Lower leg skin (tissue), 4 donors: Measurements from ENCODE around the gene CFAP54. TPM values are rescaled to one million over a fixed set of nuclear protein-coding genes. Genes with fewer than 3 reads are reported as not detected.

Source experiments
- DNase-seq, 2 donors: peaks; one replicate each; pipeline ENCODE4 v3.0.0-alpha.2; 2019; ENCODE audit warnings: low spot score in 2 of 2
- H3K4me3 ChIP-seq: fragments of 200-600 bp; sonication (generic); 2 replicates; pipeline ENCODE4 v1.5.1; 2017; ENCODE audit warnings: mild to moderate bottlenecking, low read depth; ENCODE audit not compliant: poor library complexity, severe bottlenecking
- POLR2A ChIP-seq, 2 donors: fragments of 450-650 bp; IDR thresholded peaks; one replicate each; pipeline ENCODE4 v1.6.1; 2016 to 2017; ENCODE audit warnings: antibody characterized with exemption in 2 of 2, mild to moderate bottlenecking in 1 of 2, moderate library complexity in 1 of 2
- WGBS, 2 donors: methylation state at CpG; one replicate each; pipeline ENCODE4 v1.1.5; 2018; 5-methylcytosine and 5-hydroxymethylcytosine counted together
- intact Hi-C: fragments of 100-400 bp; cut with DNase I; formaldehyde crosslinking; loops from one replicate; pipeline ENCODE4 v1.15.0; 2023; ENCODE audit warnings: low total_unique reads
- total RNA-seq, 4 donors: library from RNA; depleted of rRNA; stranded (reverse); fragments of >200 nt; gene quantifications; one replicate each; pipeline ENCODE4 v1.1.0, GENCODE V29; 2016
- TF ChIP-seq, protein P1 (sequence below), 3 donors: fragments of 450-650 bp; IDR thresholded peaks; one replicate each; pipeline ENCODE4 v1.5.1; 2016; ENCODE audit warnings: antibody characterized with exemption in 3 of 3, mild to moderate bottlenecking in 3 of 3, moderate library complexity in 2 of 3

The CFAP54 gene
- total RNA-seq, 4 donors from 2014 or later = 0.04 to 0.59 TPM; not detected in 2

GRCh38 chr12:96677363-96677762, 188.0 kb downstream of the CFAP54 start:
- DNase-seq = no peak
- TF ChIP-seq, protein P1, sequence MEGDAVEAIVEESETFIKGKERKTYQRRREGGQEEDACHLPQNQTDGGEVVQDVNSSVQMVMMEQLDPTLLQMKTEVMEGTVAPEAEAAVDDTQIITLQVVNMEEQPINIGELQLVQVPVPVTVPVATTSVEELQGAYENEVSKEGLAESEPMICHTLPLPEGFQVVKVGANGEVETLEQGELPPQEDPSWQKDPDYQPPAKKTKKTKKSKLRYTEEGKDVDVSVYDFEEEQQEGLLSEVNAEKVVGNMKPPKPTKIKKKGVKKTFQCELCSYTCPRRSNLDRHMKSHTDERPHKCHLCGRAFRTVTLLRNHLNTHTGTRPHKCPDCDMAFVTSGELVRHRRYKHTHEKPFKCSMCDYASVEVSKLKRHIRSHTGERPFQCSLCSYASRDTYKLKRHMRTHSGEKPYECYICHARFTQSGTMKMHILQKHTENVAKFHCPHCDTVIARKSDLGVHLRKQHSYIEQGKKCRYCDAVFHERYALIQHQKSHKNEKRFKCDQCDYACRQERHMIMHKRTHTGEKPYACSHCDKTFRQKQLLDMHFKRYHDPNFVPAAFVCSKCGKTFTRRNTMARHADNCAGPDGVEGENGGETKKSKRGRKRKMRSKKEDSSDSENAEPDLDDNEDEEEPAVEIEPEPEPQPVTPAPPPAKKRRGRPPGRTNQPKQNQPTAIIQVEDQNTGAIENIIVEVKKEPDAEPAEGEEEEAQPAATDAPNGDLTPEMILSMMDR (IDR thresholded peaks at IDR 0.05) = no peak
- no peak for TF ChIP-seq POLR2A (IDR thresholded peaks at IDR 0.05)
- H3K4me3 ChIP-seq = no peak overlapping the region
- intact Hi-C loops = no loop called here
- 79 to 89% methylated on average over 1 of the region's 1 CpG for WGBS, 2 donors

GRCh38 chr12:96687719-96688118, 198.3 kb downstream of the CFAP54 start:
- no peak overlapping the region for H3K4me3 ChIP-seq
- 36 to 37% methylated on average over 4 of the region's 4 CpGs for WGBS, 2 donors
- intact Hi-C loops = loop anchor here (5.0 kb wide), 1 partner anchor 1095 kb away; no protein-coding TSS in a partner anchor
- no peak for TF ChIP-seq POLR2A (IDR thresholded peaks at IDR 0.05)
- DNase-seq = no peak

GRCh38 chr12:96698521-96698920, 209.1 kb downstream of the CFAP54 start:
- intact Hi-C loops = no loop called here
- no peak overlapping the region for H3K4me3 ChIP-seq
- WGBS, 2 donors = 82 to 90% methylated on average over 5 of the region's 5 CpGs
- TF ChIP-seq, protein P1 (IDR thresholded peaks at IDR 0.05) = no peak
- no peak for TF ChIP-seq POLR2A (IDR thresholded peaks at IDR 0.05)
- no peak for DNase-seq

- no peak for DNase-seq
- WGBS, 2 donors = 93 to 95% methylated on average over 8 of the region's 8 CpGs
- intact Hi-C loops = no loop called here
- TF ChIP-seq POLR2A (IDR thresholded peaks at IDR 0.05) = no peak
- TF ChIP-seq, protein P1 (IDR thresholded peaks at IDR 0.05) = no peak
- H3K4me3 ChIP-seq = no peak overlapping the region
These were observed 209.6 kb downstream of the CFAP54 start for GRCh38 chr12:96698965-96699364.

DNA sequence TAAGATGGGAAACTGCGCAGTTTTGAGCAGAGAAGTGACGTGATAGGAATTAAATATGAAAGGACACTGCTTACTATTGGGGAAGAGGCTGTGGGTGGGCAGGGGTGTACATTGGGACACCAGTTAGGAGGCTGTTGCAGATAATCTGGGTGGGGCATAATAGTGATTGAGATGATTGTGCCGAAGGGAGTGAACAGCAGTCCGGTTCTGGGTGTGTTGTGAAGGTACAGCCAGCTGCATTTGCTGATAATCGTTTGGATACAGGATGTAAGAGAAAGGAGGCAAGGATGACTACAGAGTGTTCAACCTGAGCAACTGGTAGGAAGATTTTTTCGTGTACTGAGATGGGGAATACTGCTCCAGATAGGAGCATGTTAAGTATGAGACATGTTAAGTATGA, 212.5 kb downstream of the CFAP54 start:
- TF ChIP-seq, protein P1 (IDR thresholded peaks at IDR 0.05) = no peak
- no peak for TF ChIP-seq POLR2A (IDR thresholded peaks at IDR 0.05)
- no peak for DNase-seq
- intact Hi-C loops = no loop called here
- no peak overlapping the region for H3K4me3 ChIP-seq
- 74 to 81% methylated on average over 6 of the region's 6 CpGs for WGBS, 2 donors

GRCh38 chr12:96710127-96710745, 220.9 kb downstream of the CFAP54 start:
- intact Hi-C loops = no loop called here
- 65 to 66% methylated on average over 2 of the region's 2 CpGs for WGBS, 2 donors
- DNase-seq = no peak
- TF ChIP-seq, protein P1 (IDR thresholded peaks at IDR 0.05) = no peak
- no peak for TF ChIP-seq POLR2A (IDR thresholded peaks at IDR 0.05)
- H3K4me3 ChIP-seq = no peak overlapping the region
